CMK (cell line): ENCODE data around the gene SLC30A3.

Source experiments
- DNase-seq: peaks from one replicate; pipeline ENCODE4 v3.0.0-alpha.2; 2010; ENCODE audit warnings: low read depth

Gene SLC30A3

DNA sequence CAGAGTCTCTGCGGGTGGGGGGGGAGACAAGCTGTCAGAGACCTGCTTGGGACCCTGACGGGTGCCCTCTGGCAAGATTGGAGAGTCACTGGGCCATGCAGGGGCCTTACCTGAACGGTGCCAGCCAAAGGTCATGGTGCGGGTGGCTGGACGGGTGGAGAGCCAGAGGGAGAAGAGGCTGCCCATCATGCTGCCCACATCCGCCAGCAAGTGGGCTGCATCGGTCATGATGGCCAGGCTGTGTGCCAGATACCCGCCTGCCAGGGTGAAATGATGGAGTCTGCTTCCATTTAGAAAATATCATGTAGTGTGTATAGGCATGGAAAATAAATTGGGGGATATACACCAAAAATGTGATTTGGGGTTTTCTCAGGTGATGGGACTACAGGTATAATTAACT is 4.8 kb downstream of the SLC30A3 start:
- no peak for DNase-seq

DNA sequence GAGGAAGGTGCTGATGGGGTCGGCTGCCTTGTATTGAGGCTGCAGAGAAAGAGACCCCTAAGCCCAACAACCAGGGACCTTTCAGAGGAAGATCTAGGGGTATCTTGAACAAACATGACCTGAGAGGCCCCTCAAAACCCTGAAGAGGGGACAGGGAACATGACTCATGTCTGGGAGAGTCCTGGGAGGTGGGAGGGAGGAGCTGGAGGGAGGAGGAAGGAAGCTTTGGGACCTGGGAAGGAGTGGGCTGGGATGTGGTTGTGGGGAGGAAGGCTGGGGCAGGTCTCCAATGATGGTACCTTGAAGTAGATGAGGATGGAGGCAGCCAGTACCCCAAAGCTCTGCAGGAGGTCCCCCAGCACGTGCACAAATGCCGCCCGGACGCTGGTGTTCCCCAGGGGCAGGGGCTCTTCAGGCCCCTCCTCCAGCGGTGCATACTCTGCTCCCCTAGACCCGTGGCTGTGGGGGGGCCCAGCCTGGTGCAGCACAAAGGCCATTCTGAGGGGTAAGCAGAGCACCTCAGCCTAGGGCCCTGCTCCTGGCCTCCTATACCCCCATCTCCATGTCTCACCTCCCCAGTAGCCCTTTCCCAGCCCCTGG is 5.9 kb downstream of the SLC30A3 start:
- no peak for DNase-seq

DNA sequence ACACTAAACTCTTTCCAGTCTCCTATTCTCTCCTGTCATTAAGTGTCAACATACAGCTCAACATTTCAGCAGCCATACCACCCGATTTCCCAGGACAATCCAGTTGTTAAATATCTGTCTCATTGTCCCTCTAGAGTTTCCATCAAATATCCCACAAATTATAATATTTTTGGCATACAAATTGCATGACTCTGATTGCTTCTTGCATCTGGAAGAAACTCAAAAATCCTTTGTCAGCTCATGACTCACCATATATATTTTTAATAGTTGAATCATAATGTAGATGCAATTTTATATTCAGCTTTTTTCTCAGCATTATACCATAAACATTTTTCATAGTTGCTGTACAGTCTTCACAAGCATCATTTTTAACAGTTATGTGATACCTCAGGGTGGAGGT is 7.2 kb downstream of the SLC30A3 start:
- DNase-seq, result no peak

DNA sequence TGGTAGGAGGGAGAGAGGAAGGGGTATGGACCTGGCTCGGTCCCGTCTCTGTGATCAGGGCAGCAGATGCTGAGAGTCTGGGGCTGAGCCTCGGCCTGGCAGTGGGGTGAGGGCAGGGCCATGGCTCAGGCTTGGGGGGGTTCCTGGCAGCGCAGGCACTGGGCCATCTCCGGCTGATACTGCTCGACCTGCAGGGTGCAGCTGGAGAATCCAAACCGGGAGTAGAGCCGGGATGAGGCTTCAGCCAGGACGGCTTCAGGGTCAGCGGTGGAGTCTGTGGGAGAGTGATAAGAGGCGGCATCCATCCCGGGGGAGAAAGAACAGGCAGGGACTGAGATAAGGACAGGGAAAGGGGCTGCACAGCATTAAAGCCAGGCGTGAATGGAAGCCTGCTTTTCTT is 7.7 kb downstream of the SLC30A3 start:
- no peak for DNase-seq

DNA sequence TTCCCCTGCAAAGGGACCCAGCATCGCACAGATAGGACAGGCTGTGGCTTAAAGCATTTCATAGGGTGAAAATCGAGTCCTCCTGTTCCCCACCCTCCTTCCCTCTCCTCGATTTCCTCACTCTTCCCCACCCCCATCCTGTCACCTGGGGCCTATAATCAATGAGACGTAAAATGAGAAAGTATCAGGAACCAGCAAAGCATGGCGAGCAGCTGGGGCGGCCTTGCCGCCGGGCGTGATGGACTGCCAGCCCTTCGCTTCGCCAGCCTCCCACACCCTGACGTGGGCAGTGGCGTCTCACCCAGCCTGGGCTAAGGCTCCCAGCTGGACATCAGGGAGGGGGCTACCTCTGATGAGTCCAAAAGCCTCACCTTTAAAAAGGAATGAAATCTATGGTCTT is 11.1 kb downstream of the SLC30A3 start:
- DNase-seq, result no peak

DNA sequence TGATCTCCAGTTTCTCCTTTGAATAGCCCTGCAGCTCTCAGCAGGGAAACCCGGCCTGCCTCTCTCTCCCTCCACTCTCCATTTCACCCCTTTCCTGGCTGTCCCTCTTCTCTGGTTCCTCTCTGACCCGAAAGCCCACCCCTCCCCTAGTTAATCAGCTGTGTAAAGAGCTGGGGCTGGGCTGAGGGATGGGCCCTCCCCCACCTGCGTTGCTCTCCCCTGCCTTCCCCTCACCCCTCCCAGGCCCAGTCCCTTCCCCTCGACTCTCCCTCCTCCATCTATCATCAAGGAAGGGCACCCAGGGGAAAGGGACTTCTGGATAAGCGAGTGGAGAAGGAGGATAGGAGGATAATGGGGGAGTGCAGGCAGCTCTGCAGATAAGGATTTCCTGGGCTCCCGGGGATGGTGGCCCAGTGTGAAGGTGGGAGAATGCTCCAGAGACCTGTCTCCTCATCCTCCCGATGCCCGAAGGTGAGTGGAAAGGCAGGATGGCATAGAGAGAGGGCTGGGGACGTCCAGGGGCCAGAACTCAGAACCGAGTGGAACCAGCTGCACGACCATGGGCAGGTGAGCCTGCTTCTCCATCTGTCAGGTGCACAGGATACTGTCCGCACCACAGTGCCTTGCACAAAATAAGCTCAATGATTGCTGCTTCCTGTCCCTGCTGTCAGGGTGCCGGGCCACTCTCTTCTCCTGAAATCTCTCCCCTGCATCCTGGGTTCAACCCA is 12.0 kb downstream of the SLC30A3 start:
- DNase-seq, result no peak

DNA sequence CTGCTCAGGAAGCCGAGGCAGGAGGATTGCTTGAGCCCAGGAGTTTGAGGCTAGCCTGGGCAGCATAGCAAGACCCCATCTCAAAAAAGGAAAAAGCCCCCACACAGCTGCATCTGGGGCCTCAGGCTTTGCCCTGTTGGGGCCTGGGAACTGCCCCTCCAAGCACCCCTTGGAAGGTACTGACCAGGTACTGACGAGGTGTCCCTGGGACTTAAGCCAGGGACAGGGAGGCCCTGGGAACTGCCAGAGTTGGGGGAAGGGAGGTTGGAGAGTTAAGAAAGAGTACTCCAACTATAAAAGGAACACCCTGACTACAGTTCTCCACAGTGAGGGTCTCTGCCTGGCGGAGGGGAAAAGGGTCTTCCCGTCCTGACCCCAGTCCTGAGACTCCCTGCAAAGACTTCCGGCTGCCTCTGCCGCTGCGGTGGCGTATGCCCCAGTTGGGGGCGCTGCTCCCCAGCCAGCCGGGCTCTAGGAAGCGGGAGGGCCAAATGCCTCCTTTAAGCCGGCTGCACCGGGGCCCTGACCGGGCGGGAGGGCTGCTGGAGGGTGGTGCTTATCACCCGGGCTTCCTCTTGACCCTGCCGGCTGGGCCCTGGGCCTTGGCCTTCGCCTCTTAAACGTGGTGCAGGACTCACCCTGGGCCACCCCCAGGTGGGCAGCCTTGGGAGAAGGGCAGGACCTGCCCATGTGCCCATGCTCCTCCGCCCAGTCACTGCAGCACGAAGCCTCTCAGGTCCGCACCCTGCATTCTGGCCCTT is 12.8 kb downstream of the SLC30A3 start:
- peak; percentile 50 for DNase-seq

DNA sequence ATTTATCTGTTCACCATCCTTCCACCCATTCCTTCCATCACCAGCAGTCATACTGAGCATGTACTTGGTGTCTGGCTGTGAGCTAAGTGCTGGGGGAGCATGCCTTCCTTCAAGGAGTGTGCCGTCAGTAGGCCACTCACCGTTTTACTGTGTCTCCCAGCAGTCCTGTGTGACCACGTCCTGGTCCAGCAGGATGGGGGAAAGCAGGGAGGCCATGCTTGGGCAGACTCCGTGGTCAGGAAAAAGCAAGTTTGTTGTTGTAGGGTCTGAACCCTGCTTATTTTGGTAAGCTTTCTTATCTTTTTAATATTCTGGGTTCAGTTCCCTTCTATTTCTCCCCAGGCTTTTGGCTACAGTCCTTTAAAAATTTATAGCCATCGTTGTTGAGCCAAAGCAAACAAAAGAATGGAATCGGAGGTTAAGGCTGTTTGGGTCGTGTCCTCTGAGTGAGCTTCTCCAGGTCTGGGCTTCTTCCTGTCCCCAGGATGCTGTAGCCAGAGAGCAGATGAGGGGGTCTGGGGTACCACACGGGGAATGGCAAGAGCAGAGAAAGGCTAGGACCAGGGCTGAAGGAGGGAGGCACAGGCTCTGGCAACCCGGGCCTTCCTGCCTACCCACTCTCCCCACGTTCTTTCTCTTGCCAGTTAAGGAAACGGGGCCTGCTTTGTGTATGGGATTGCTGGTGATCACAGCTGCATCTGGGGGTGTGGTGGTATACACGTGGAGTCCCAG is 13.5 kb downstream of the SLC30A3 start:
- no peak for DNase-seq

DNA sequence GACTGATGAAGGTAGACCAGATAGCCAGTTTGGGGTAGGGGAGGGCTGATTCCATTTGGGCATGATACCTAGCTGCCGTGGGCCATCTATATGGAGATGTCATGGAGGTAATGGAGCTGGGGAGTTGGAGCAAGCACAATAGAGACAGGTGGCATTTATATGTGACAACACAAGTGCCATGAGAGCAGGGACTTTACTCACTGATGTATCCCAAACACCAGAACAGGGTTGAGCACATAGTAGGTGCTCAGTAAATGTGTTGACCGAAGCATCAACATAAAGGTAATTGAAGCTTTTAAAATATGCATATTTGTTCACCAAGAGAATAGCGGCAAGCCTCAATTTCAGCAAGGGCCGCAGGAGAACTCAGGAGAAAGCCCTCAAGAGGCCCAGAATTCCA is 15.0 kb downstream of the SLC30A3 start:
- DNase-seq, result no peak

DNA sequence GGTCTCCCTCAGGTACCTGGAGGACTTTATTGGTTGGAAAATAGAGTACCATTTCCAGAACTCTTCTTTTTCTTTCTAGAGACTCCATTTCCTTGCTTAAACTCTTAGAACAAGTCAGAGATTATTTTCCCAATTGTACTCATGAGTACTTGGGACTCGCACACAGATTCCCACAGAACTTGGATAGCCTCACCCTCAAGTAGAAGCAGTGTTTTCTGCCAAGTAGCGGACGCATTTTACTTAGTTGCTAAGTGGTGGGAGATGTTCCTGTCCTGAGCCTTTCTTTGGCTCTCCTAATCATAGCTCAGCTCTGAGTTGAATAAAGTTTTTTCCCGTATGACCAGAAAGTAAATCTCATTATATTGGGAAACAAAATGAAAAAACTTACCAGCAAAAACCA is 17.2 kb downstream of the SLC30A3 start:
- no peak for DNase-seq

DNA sequence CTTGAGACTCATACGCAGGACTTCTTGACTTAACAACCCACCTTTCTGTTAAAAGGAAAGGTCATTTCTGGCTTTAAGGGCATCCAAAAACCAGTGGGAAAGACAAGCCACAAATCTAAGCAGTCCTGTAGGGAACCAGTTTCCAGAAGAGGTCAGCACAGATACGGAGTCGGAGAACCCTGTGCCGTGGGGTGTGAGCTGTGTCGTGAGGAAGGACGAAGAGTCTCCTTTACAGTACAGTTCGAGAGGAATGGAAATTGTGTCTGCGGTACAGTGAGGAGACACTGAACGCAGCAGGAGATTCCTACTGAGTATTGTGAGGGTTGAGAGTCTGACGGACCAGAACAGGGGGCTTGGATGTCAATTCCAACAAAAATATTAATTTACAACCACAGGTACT is 17.7 kb downstream of the SLC30A3 start:
- no peak for DNase-seq

DNA sequence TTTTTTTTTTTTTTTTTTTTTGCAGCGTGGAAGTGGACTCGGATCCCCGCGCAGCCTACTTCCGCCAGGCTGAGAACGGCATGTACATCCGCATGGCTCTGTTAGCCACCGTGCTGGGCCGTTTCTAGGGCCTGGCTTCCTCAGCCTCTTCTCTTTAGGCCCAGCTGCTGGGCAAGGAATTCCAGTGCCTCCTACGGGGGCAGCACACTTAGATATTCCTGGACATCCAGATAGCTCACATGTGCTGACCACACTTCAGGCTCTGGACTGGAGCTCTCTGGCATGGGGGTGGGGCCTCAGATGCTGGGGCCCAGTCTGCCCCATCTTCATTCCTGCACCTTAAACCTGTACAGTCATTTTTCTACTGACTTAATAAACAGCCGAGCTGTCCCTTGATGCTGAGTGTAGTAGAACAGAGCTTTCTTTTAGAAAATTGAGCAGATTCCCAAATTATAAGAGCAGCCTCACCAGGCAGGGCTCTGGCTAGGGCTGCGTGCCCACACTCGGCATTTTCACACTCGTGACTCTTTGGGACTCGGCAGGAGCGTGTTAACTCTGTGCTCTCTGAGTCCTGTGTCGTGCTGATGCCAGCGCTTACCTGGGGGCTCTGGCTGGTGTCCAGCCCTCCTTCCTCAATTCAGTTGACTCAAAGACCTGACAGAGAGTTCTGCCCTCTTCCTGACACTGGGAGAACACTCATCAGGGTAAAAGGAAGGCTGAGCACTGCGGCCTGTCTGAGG is 19.3 kb downstream of the SLC30A3 start:
- DNase-seq, result no peak

DNA sequence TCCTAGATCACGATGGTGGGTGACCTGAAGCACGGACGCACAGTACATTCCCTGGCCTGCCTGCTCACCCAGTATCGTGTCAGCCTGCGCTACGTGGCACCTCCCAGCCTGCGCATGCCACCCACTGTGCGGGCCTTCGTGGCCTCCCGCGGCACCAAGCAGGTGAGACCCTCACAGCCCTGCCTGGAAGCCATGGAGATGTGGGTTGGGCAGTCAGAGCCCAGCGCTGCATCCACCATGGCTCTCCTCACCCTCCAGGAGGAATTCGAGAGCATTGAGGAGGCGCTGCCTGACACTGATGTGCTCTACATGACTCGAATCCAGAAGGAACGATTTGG is 20.3 kb downstream of the SLC30A3 start:
- no peak for DNase-seq

DNA sequence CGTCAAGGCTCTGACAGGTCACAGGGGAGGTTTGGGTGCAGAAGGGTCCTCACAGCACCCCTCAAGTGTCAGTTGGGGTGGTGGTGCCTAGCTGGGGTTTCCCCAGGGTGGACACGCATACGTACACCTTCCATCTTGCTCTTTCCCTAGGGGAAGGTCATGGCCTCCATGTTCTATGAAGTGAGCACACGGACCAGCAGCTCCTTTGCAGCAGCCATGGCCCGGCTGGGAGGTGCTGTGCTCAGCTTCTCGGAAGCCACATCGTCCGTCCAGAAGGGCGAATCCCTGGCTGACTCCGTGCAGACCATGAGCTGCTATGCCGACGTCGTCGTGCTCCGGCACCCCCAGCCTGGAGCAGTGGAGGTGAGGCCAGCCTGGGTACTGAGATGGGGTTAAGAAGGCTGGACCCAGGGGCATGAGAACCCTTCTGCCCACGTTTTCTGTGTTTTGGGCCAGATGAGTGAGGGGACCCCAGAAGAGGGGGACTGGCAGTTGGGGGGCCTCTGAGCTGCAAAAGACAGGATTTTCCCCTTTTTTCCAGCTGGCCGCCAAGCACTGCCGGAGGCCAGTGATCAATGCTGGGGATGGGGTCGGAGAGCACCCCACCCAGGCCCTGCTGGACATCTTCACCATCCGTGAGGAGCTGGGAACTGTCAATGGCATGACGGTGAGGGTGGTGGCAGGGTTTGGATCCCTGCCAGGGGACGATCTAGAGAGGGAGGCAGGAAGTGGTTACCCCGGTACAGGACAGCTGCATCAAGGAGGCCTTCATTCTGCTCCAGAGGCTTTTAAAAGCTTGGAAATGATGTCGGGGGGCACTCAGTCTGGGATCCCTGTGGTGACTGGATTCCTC is 20.9 kb downstream of the SLC30A3 start:
- no peak for DNase-seq

DNA sequence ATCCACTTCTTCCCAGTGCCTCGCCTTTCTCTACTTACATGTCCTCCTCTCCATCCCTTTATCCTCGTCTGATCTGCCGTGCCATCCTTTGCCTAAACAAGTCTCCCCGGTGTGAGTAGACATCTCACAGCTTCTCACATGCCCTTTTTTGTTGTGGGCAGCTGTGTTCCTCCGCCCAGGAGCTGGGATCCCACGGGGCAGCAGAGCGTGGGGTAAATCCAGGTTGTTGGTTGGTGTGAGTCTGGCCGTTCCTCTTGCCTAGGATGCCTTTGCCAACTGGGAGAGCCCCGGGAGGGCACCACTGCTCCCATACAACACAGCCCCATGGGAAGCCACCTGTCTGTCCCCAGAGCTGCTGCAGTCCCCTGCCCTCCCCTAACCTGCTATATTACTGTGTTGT is 22.4 kb downstream of the SLC30A3 start:
- DNase-seq, result no peak

DNA sequence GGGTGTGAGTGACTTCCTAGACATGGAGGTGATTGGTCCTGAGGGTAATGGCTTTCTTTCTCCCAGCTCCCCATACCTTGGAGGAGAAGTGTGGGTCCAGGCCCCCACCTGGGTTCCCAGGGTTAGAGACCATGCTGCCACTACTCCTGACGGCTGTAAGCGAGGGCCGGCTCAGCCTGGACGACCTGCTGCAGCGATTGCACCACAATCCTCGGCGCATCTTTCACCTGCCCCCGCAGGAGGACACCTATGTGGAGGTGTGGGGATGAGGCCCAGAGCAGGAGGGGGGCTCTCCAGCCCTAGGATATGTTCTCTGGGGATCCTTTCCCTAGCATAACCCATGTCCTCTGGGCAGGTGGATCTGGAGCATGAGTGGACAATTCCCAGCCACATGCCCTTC is 23.9 kb downstream of the SLC30A3 start:
- no peak for DNase-seq

DNA sequence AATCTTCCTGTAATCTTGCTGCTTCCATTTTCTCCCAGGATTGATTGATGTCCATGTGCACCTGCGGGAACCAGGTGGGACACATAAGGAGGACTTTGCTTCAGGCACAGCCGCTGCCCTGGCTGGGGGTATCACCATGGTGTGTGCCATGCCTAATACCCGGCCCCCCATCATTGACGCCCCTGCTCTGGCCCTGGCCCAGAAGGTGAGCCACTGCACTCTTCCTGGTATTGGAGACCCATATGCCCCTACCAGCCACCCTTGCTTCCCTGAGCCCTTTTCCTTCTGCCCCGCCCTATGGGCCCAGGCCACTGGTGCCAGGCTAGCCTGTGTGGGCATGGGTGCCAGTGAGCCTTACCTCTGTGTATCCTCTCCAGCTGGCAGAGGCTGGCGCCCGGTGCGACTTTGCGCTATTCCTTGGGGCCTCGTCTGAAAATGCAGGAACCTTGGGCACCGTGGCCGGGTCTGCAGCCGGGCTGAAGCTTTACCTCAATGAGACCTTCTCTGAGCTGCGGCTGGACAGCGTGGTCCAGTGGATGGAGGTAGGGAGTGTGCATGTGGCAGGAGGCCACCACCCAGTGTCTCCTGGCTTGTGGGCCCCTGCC is 25.4 kb downstream of the SLC30A3 start:
- DNase-seq, result no peak

DNA sequence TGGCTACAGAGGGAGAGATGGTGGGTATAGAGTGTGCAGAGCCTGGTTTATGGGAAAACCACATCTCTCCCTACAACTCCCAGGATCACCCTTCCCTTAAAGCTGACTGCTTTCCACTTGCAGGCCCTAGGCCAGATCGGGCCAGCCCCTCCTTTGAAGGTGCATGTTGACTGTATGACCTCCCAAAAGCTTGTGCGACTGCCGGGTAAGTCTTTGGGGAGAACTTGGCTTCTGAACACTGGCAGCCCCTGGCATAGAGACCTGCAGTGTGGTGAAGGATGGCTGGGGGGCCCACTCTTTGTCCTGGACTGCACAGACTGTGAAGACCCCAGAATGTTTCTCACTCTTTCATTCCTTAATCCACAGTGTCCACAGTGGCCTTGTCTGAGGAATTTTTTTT is 26.2 kb downstream of the SLC30A3 start:
- no peak for DNase-seq

DNA sequence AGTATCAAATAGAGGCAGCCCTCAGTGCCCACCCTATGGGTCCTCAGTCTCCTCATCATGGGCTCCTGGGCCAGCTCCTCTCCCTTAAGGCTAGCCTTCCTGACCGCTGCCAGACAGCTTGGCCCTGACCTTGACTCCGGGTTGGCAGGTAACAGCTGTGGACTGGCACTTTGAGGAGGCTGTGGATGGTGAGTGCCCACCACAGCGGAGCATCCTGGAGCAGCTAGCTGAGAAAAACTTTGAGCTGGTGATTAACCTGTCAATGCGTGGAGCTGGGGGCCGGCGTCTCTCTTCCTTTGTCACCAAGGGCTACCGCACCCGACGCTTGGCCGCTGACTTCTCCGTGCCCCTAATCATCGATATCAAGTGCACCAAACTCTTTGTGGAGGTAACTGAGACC is 26.7 kb downstream of the SLC30A3 start:
- no peak for DNase-seq

DNA sequence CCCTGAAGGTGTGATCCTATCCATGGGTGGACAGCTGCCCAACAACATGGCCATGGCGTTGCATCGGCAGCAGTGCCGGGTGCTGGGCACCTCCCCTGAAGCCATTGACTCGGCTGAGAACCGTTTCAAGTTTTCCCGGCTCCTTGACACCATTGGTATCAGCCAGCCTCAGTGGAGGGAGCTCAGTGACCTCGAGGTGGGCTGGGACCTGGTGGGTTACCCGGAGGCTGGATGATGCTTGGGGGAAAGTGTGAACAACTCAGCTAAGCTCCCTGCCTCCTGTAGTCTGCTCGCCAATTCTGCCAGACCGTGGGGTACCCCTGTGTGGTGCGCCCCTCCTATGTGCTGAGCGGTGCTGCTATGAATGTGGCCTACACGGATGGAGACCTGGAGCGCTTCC is 29.5 kb downstream of the SLC30A3 start:
- no peak for DNase-seq

DNA sequence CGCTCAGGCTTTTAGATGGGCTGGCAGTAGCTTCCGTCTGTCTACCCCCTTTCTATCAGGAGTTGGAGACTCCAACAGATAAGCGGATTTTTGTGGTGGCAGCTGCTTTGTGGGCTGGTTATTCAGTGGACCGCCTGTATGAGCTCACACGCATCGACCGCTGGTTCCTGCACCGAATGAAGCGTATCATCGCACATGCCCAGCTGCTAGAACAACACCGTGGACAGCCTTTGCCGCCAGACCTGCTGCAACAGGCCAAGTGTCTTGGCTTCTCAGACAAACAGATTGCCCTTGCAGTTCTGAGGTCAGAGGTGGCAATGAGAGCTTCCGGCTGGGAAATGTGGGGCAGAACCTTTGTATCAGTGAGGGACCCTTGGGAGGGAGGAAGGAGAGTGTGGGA is 30.9 kb downstream of the SLC30A3 start:
- no peak for DNase-seq
